Neural cell (in vitro differentiated cells): ENCODE data around the gene ST6GALNAC4.

Experiments used
- EP300 ChIP-seq: fragments of 450-650 bp; conservative IDR thresholded peaks from 2 replicates; pipeline ENCODE4 v1.6.1; 2014; ENCODE audit warnings: antibody characterized with exemption, mild to moderate bottlenecking, moderate library complexity; ENCODE audit not compliant: poor library complexity, severe bottlenecking
- POLR2AphosphoS5 ChIP-seq: IDR thresholded peaks from 2 replicates; pipeline ENCODE4 v1.6.1; 2012

- TF ChIP-seq POLR2AphosphoS5 (no peak), EP300 (no peak)
Observed at GRCh38 chr9:127947841-127948710, 31.2 kb upstream of the ST6GALNAC4 start.
